ENCODE data around the gene COL26A1. TPM values are rescaled to one million over a fixed set of nuclear protein-coding genes. Genes with fewer than 3 reads are reported as not detected.

COL26A1 gene
- total RNA-seq, 1 experiment from 2014 or later = 42.6 TPM

DNA sequence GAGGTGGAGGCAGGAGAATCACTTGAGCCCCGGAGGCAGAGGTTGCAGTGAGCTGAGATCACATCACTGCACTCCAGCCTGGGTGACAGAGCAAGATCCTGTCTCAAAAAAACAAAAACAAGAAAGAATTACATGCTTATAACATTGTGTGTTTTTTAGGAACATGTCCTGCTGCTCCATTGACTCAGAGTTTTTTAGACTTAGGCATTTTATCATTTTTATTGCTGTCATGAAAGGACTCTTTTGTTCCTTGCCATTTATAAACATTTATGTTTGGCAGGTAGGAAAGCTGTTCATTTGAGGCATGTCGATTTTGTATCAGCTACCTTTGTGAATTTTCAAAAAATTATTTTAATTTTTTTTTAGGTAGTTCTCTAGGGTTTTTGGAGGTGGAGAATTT is 20.3 kb downstream of the COL26A1 start:
- Histone ChIP-seq H3K23ac (ENCODE audit: insufficient read length, low read depth, low read length) (no peak overlapping the region), H3K4me2 (ENCODE audit: insufficient read depth, insufficient read length, low read length) (no peak overlapping the region), H2AFZ (ENCODE audit: low read length) (no peak overlapping the region), H2BK5ac (ENCODE audit: insufficient read length, low read length) (no peak overlapping the region), H2BK15ac (ENCODE audit: low read depth, low read length) (no peak overlapping the region), H3K9me3 (ENCODE audit: control insufficient read depth, low read depth, low read length) (peaks cover 8% of the 10 kb centered on the region), H4K91ac (ENCODE audit: insufficient read length, low read depth, low read length) (no peak overlapping the region), H3K18ac (ENCODE audit: insufficient read length, low read depth, low read length) (no peak overlapping the region), H3K79me2 (ENCODE audit: insufficient read depth, low read length) (no peaks in the 10 kb centered on the region), H3K79me1 (ENCODE audit: insufficient read depth, low read depth, low read length, poor library complexity, severe bottlenecking) (no peaks in the 10 kb centered on the region), H4K20me1 (ENCODE audit: control insufficient read depth, insufficient read depth, insufficient read length) (no peaks in the 10 kb centered on the region), H3K4ac (ENCODE audit: low read depth, low read length) (no peak overlapping the region), H3K27me3 (ENCODE audit: insufficient read depth, low read length) (no peaks in the 10 kb centered on the region), H2BK20ac (ENCODE audit: low read depth, low read length, poor library complexity, severe bottlenecking) (no peak overlapping the region), H3K56ac (ENCODE audit: insufficient read length, low read depth, low read length) (no peak overlapping the region), H3K14ac (ENCODE audit: insufficient read depth, low read length) (no peak overlapping the region), H2BK12ac (ENCODE audit: insufficient read length, low read depth, low read length) (no peak overlapping the region), H4K5ac (ENCODE audit: insufficient read length, low read depth, low read length) (no peak overlapping the region), H3T11ph (ENCODE audit: low read length) (no peak overlapping the region), H2BK120ac (ENCODE audit: low read depth, low read length, poor library complexity, severe bottlenecking) (no peak overlapping the region), H3K4me1 (ENCODE audit: insufficient read depth, low read length) (peaks cover 5% of the 10 kb centered on the region; the same call in 1 of the 2 replicates), H3K9ac (ENCODE audit: extremely low read depth, insufficient read length, low read length) (no peak overlapping the region), H3K23me2 (ENCODE audit: insufficient read length, low read depth, low read length, poor library complexity, severe bottlenecking) (no peaks in the 10 kb centered on the region), H3K27ac (ENCODE audit: insufficient read length, low read depth, low read length) (no peak overlapping the region), H4K8ac (replicated peaks; ENCODE audit: insufficient read length, low read depth, low read length) (no peak overlapping the region), H2AK5ac (ENCODE audit: insufficient read length, low read length) (no peak overlapping the region)
- H3K36me3 Mint-ChIP-seq (ENCODE audit: insufficient read depth in 1 of 3, low read depth in 3 of 3) = peaks cover 29 to 43% (median 36%) of the 10 kb centered on the region in 3 experiments
- TF ChIP-seq CTCF (conservative IDR thresholded peaks at IDR 0.05) = no peak
- H3K4me3 Mint-ChIP-seq = no peak overlapping the region
- H3K9me3 Mint-ChIP-seq = peaks cover 11 to 14% of the 10 kb centered on the region in 2 experiments
- no peaks in the 10 kb centered on the region for H3K27me3 Mint-ChIP-seq (ENCODE audit: low read depth)
- no CpG with 5 or more reads among the region's 2 CpGs for WGBS (ENCODE audit: extremely low coverage, insufficient read length, low lambda C conversion rate)
- H3K4me1 Mint-ChIP-seq = peaks cover 23% of the 10 kb centered on the region in 2 experiments
- no peak for DNase-seq
- peak overlapping the region in 1 of 3 experiments; percentile 96; a peak in 2 of 7 replicates for H3K27ac Mint-ChIP-seq
